ENCODE data around the gene RBPMS2.
"Not testable (repeated sequence)": the region's sequence is repeated elsewhere in the genome, so short reads cannot be mapped to it uniquely, and the experiment has no call there.

RBPMS2 gene

GRCh38 chr15:64747578-64747977 lies 27.8 kb downstream of the RBPMS2 start:
- no peak for TF ChIP-seq CTCF (conservative IDR thresholded peaks at IDR 0.05; ENCODE audit: control insufficient read depth, insufficient read depth, low read depth, low read length)
- no peak for DNase-seq (ENCODE audit: low read depth)
- H3K4me3 ChIP-seq (ENCODE audit: control insufficient read depth, low read depth, low read length) = no peak overlapping the region

GRCh38 chr15:64746921-64747320 lies 28.5 kb downstream of the RBPMS2 start:
- no peak for DNase-seq (ENCODE audit: low read depth)
- no peak overlapping the region for H3K4me3 ChIP-seq (ENCODE audit: control insufficient read depth, low read depth, low read length)
- TF ChIP-seq CTCF (conservative IDR thresholded peaks at IDR 0.05; ENCODE audit: control insufficient read depth, insufficient read depth, low read depth, low read length) = no peak

- no peak overlapping the region for H3K4me3 ChIP-seq (ENCODE audit: control insufficient read depth, low read depth, low read length)
- DNase-seq (ENCODE audit: low read depth) = no peak
- TF ChIP-seq CTCF (conservative IDR thresholded peaks at IDR 0.05; ENCODE audit: control insufficient read depth, insufficient read depth, low read depth, low read length) = no peak
Observed at GRCh38 chr15:64746356-64746755, 29.0 kb downstream of the RBPMS2 start.

GRCh38 chr15:64743691-64744090 lies 31.7 kb downstream of the RBPMS2 start:
- no peak for DNase-seq (ENCODE audit: low read depth)
- H3K4me3 ChIP-seq (ENCODE audit: control insufficient read depth, low read depth, low read length) = no peak overlapping the region
- TF ChIP-seq CTCF (conservative IDR thresholded peaks at IDR 0.05; ENCODE audit: control insufficient read depth, insufficient read depth, low read depth, low read length) = no peak

GRCh38 chr15:64742921-64743320 lies 32.5 kb downstream of the RBPMS2 start:
- no peak for TF ChIP-seq CTCF (conservative IDR thresholded peaks at IDR 0.05; ENCODE audit: control insufficient read depth, insufficient read depth, low read depth, low read length)

GRCh38 chr15:64742385-64742784 lies 33.0 kb downstream of the RBPMS2 start:
- TF ChIP-seq CTCF (conservative IDR thresholded peaks at IDR 0.05; ENCODE audit: control insufficient read depth, insufficient read depth, low read depth, low read length) = no peak
- H3K4me3 ChIP-seq (ENCODE audit: control insufficient read depth, low read depth, low read length) = no peak overlapping the region
- no peak for DNase-seq (ENCODE audit: low read depth)

More at GRCh38 chr15:64742921-64743320, 32.5 kb downstream of the RBPMS2 start:
- H3K4me3 ChIP-seq (ENCODE audit: control insufficient read depth, low read depth, low read length) = no peak overlapping the region
- no peak for DNase-seq (ENCODE audit: low read depth)

GRCh38 chr15:64741708-64742107 lies 33.7 kb downstream of the RBPMS2 start:
- DNase-seq (ENCODE audit: low read depth); H3K4me3 ChIP-seq (ENCODE audit: control insufficient read depth, low read depth, low read length): not testable (repeated sequence)
